Tibial nerve (tissue), 3 donors: ENCODE results near the gene NOP53.

Source experiments
- CTCF ChIP-seq, 5 experiments: fragments of 200-600 bp in 3 of 5; fragments of 450-650 bp in 2 of 5; sonication (generic) in 3 of 5; IDR thresholded peaks; one replicate each; pipeline ENCODE4 v1.5.1; 2016 to 2019; ENCODE audit warnings: antibody characterized with exemption in 5 of 5, mild to moderate bottlenecking in 3 of 5, moderate library complexity in 2 of 5
- POLR2A ChIP-seq, 2 donors: fragments of 450-650 bp; IDR thresholded peaks; one replicate each; pipeline ENCODE4 v1.6.1; 2017; ENCODE audit warnings: antibody characterized with exemption in 2 of 2, mild to moderate bottlenecking in 2 of 2, moderate library complexity in 2 of 2

GRCh38 chr19:47726467-47726866 lies 18.9 kb upstream of the NOP53 start:
- TF ChIP-seq CTCF (IDR thresholded peaks at IDR 0.05) (no peak), POLR2A (IDR thresholded peaks at IDR 0.05) (no peak)
